Activated CD4-positive, alpha-beta T cell treated with anti-CD3 and anti-CD28 coated beads, Interleukin-2, amount 50 U/mL, for 16 hours (primary cell): ENCODE measurements around the gene HTR2B.
"Not testable (repeated sequence)": the region's sequence is repeated elsewhere in the genome, so short reads cannot be mapped to it uniquely, and the experiment has no call there.

Experiments used
- DNase-seq: peaks from one replicate; pipeline ENCODE4 v3.0.0-alpha.2; 2020

The HTR2B gene

DNA sequence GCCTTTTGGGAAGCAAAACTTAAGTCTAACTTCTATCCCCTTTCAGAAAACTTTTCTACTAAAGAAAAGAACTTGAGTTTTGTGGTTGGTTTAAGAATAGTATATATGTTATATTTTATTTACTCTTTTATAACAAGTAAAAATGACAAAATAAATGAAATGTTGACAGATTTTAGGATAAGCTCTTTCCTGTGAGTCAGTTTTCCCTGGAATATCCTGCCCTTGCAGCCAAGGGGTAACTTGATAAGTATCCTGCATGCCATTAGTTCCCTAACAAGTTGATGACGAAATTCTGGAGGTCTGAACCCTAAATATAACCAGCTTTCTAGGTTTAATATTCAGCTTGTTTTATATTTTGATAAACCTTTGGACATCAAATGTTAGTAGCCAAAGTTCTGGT, 7.3 kb upstream of the HTR2B start:
- no peak for DNase-seq

GRCh38 chr2:231130336-231131056, 5.7 kb upstream of the HTR2B start:
- no peak for DNase-seq

DNA sequence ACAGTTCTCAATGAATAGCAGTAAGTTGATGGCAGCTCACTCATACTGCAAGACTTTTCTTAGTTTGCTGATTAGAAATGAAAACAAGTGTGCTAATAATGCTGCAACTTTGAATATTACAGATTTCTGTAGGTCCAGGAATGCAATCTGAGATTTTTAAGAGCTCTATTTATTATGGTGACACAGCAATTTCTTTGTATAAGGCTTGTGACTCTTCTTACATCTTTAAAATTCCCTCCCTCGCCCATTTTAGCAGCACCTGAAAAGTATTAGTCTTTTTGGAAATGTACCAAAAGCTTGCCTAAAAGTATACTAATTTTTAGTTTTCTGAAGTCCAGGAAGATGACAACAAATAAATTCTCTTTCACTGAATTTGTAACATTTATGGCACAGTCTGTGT, 4.4 kb upstream of the HTR2B start:
- DNase-seq = no peak

- DNase-seq = no peak
Observed at GRCh38 chr2:231128541-231128940, 3.7 kb upstream of the HTR2B start.

- no peak for DNase-seq
Observed at GRCh38 chr2:231127936-231128335, 3.1 kb upstream of the HTR2B start.

GRCh38 chr2:231127480-231127879, 2.6 kb upstream of the HTR2B start:
- DNase-seq = no peak

DNA sequence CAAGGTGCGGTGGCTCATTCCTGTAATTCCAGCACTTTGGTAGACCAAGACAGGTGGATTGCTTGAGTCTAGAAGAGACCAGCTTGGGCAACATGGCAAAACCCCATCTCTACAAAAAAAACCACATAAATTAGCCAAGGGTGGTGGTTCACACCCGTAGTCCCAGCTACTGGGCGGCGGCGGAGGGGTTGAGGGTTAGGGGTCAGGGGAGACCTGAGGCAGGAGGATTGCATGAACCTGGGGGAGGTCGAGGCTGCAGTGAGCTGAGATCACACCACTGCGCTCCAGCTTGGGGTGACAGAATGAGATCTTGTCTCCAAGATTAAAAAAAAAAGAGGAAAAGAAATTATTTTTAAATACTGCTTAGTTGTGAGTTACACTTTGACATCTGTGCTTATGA, 1.3 kb upstream of the HTR2B start:
- DNase-seq = no peak

- DNase-seq = no peak
Observed at GRCh38 chr2:231123362-231123898, 1.4 kb downstream of the HTR2B start.

- no peak for DNase-seq
Observed at GRCh38 chr2:231118614-231118942, 6.3 kb downstream of the HTR2B start.

- no peak for DNase-seq
Observed at GRCh38 chr2:231117922-231118613, 6.8 kb downstream of the HTR2B start.

- DNase-seq = no peak
Observed at GRCh38 chr2:231117148-231117547, 7.7 kb downstream of the HTR2B start.

DNA sequence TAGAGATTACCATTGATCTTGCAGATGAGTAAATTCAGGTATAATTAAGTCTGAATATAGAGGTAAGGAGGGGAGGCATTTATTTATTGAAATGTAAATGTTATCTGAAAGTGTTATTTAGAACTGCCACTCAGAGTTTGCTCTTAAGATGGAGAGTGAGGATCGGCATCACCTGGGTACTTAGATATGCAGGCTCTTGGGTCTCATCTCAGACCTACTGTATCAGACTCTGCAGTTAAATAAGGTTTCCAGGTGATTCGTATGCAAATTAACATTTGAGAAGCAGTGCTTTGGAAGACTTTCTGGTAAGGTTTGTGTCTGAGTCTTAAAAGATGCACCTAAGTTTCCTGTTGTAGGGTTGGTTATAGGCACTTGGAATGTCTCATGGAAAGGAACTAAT, 9.2 kb downstream of the HTR2B start:
- DNase-seq = no peak

- DNase-seq = no peak
Observed at GRCh38 chr2:231113489-231113888, 11.4 kb downstream of the HTR2B start.

DNA sequence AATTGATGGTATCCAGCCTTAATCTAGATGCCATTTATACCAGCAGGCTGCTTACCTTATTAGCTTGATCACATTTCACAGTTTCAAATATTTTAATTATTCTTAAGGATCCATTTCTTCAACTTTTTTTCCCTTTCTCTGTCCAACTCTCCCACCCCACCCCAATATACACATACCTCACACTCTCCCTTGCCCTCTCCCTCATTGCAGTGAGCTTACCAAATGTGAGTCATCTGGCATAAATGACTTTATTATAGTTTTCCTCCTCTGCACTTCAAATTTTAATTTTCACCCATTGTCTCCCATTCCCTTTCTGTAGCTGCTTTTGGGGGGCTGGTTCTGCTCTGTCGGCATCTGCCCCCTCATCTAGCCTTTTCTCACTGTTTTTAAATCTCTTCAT, 12.9 kb downstream of the HTR2B start:
- DNase-seq = no peak

DNA sequence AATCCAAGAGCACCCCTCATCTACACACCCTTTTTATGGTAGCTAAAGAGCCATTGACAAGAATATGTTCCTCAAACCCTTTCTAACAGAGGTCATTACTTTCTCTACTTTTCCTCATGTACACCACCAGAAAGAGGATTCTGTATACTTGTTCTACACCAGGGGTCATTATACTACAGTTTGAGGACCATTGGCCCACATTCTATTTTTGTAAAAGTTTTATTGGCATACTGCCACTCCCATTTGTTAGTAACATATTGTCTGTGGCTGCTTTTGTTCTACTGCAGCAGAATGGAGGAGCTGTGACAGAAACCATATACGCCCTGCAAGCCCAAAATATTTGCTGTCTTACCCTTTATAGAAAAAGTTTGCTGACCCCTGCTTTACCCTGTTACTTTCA, 14.3 kb downstream of the HTR2B start:
- DNase-seq = no peak

GRCh38 chr2:231104115-231104713, 20.6 kb downstream of the HTR2B start:
- peak; percentile 63 for DNase-seq

- DNase-seq = no peak
Observed at GRCh38 chr2:231102772-231103171, 22.1 kb downstream of the HTR2B start.

DNA sequence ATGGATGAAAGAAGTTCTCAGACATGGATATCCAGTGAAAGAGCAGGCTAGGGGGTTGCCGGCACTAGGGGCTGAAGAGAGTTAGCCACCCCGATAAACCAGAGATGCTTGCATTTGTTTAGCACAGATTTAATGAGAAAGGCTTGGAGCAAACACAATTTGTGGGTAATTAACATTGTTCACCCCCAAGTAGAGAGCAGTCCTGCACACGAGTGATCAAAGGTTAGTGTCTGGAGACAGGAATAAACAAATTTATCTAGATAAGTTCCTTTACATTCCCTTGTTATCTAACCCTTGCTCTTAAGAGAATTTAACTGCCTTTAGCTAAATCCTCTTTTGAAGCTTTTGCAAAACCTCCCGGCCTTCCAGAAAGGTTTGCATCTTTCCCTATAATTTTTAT, 23.9 kb downstream of the HTR2B start:
- no peak for DNase-seq

- DNase-seq = not testable (repeated sequence)
Observed at GRCh38 chr2:231100321-231100720, 24.5 kb downstream of the HTR2B start.

GRCh38 chr2:231099918-231100317, 24.9 kb downstream of the HTR2B start:
- no peak for DNase-seq

- no peak for DNase-seq
Observed at GRCh38 chr2:231094736-231095346, 30.0 kb downstream of the HTR2B start.

- DNase-seq = no peak
Observed at GRCh38 chr2:231093933-231094332, 30.9 kb downstream of the HTR2B start.

DNA sequence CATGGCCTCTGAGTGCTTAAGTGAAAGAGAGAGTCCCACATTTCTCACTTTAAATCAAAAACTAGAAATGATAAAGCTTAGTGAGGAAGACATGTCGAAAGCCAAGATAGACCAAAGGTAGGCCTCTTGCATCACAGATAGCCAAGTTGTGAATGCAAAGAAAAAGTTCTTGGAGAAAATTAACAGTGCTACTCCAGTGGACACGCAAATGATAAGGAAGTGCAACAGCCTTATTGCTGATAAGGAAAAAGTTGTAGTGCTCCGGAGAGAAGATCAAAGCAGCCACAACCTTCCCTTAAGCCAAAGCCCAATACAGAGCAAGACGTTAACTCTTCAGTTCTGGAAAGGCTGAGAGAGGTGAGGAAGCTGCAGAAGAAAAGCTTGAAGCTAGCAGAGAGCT, 36.1 kb downstream of the HTR2B start:
- no peak for DNase-seq

- DNase-seq = no peak
Observed at GRCh38 chr2:231084565-231084964, 40.3 kb downstream of the HTR2B start.
